OCI-LY7 (cell line): ENCODE data around the gene DPEP3. TPM values are rescaled to one million over a fixed set of nuclear protein-coding genes. Genes with fewer than 3 reads are reported as not detected.

Source experiments
- BruUV-seq: library from RNA; stranded (reverse); fragments of 400-500 nt; replicated peaks from 2 replicates; lab custom pipeline; 2021; lab: Mats Ljungman, UMichigan
- CTCF ChIA-PET: fragments of 300-600 bp; sonication (Branson Sonifier 250); formaldehyde crosslinking; loops from one replicate; lab custom pipeline; 2022; ENCODE audit warnings: antibody characterized with exemption; ENCODE audit not compliant: unreplicated experiment; lab: Charles Lee
- POLR2A ChIA-PET: fragments of 300-600 bp; sonication (Branson Sonifier 250); formaldehyde crosslinking; loops from one replicate; lab custom pipeline; 2022; ENCODE audit warnings: antibody characterized with exemption; lab: Charles Lee
- DNase-seq: peaks from one replicate; pipeline ENCODE4 v3.0.0-alpha.2; 2015; ENCODE audit warnings: low spot score
- H2AFZ ChIP-seq: fragments of 200-600 bp; sonication (generic), shearing (Covaris generic); 2 replicates; pipeline ENCODE4 v1.6.1; 2014; ENCODE audit warnings: mild to moderate bottlenecking, antibody characterized with exemption, low read length, moderate library complexity
- H3K27ac ChIP-seq: fragments of 200-600 bp; sonication (generic); 2 replicates; pipeline ENCODE4 v1.5.1; 2014; ENCODE audit warnings: mixed run types, low read depth, mild to moderate bottlenecking, moderate library complexity, low read length, inconsistent platforms; ENCODE audit not compliant: poor library complexity, severe bottlenecking
- H3K36me3 ChIP-seq: fragments of 200-600 bp; sonication (generic); 2 replicates; pipeline ENCODE4 v1.6.1; 2014; ENCODE audit warnings: mild to moderate bottlenecking, antibody characterized with exemption, low read length, moderate library complexity, mixed read lengths; ENCODE audit not compliant: insufficient read depth
- H3K4me1 ChIP-seq: fragments of 200-600 bp; sonication (generic); 2 replicates; pipeline ENCODE4 v1.5.1; 2014; ENCODE audit warnings: mild to moderate bottlenecking, low read length; ENCODE audit not compliant: insufficient read depth, poor library complexity, severe bottlenecking
- H3K4me2 ChIP-seq: fragments of 200-600 bp; sonication (generic); 2 replicates; pipeline ENCODE4 v1.6.1; 2014; ENCODE audit warnings: mild to moderate bottlenecking, low read length
- H3K4me3 ChIP-seq: fragments of 200-600 bp; sonication (generic); 2 replicates; pipeline ENCODE4 v1.5.1; 2014; ENCODE audit warnings: mild to moderate bottlenecking, low read depth, low read length; ENCODE audit not compliant: poor library complexity, severe bottlenecking
- H3K79me2 ChIP-seq: fragments of 200-600 bp; sonication (generic); 2 replicates; pipeline ENCODE4 v1.6.1; 2016; ENCODE audit warnings: low read depth, mild to moderate bottlenecking, low read length, moderate library complexity, mixed read lengths; ENCODE audit not compliant: insufficient read depth
- H3K9me2 ChIP-seq: fragments of 200-600 bp; sonication (generic); 2 replicates; pipeline ENCODE4 v1.6.1; 2016; ENCODE audit warnings: mild to moderate bottlenecking, low read length, mixed read lengths; ENCODE audit not compliant: insufficient read depth
- H3K9me3 ChIP-seq: fragments of 200-600 bp; sonication (generic); 2 replicates; pipeline ENCODE4 v1.6.1; 2014; ENCODE audit warnings: mild to moderate bottlenecking, mixed run types, low read length, mixed read lengths
- H4K20me1 ChIP-seq: fragments of 200-600 bp; sonication (generic); 2 replicates; pipeline ENCODE4 v1.6.1; 2014; ENCODE audit warnings: mild to moderate bottlenecking, antibody characterized with exemption, low read length, moderate library complexity, mixed read lengths; ENCODE audit not compliant: insufficient read depth
- CTCF ChIP-seq: fragments of 200-600 bp; sonication (generic); conservative IDR thresholded peaks from 2 replicates; pipeline ENCODE4 v1.5.1; 2014; ENCODE audit warnings: mild to moderate bottlenecking, antibody characterized with exemption, low read length, moderate library complexity, mixed read lengths
- EZH2phosphoT487 ChIP-seq: fragments of 200-600 bp; sonication (generic); IDR thresholded peaks from 2 replicates; pipeline ENCODE4 v1.6.1; 2018; ENCODE audit warnings: low read depth, borderline replicate concordance, mild to moderate bottlenecking, mixed run types, antibody characterized with exemption, low read length, moderate library complexity, mixed read lengths
- intact Hi-C: fragments of 100-400 bp; cut with micrococcal nuclease; formaldehyde crosslinking; loops from one replicate; pipeline ENCODE4 v1.10.0; 2022; ENCODE audit not compliant: unreplicated experiment
- total RNA-seq, 2 experiments: library from RNA; depleted of rRNA in 1 of 2; stranded (reverse); fragments of >200 nt in 1 of 2; shearing (Covaris generic) in 1 of 2; gene quantifications; 2 replicates each; pipeline ENCODE4 v1.2.3, GENCODE V29; 2014 to 2022

Gene DPEP3
- total RNA-seq, 2 experiments from 2014 or later: not detected

GRCh38 chr16:67957622-67958021 is 22.7 kb downstream of the DPEP3 start:
- no TSS peak for BruUV-seq
- H3K4me2 ChIP-seq: no peak overlapping the region
- no peak overlapping the region for H3K27ac ChIP-seq
- intact Hi-C loops: no loop called here
- no peaks in the 10 kb centered on the region for H3K9me3 ChIP-seq
- H3K4me3 ChIP-seq: no peak overlapping the region
- no peaks in the 10 kb centered on the region for H3K36me3 ChIP-seq
- ChIA-PET CTCF (no interaction called here), POLR2A (no interaction called here)
- H2AFZ ChIP-seq: no peak overlapping the region
- H3K79me2 ChIP-seq: no peaks in the 10 kb centered on the region
- TF ChIP-seq EZH2phosphoT487 (no peak), CTCF (no peak)
- DNase-seq: no peak
- H3K4me1 ChIP-seq: no peaks in the 10 kb centered on the region
- H4K20me1 ChIP-seq: no peaks in the 10 kb centered on the region
- no peaks in the 10 kb centered on the region for H3K9me2 ChIP-seq

GRCh38 chr16:67954421-67955196 is 25.7 kb downstream of the DPEP3 start:
- ChIA-PET POLR2A (no interaction called here), CTCF (no interaction called here)

More at GRCh38 chr16:67954421-67955196, 25.7 kb downstream of the DPEP3 start:
- H3K9me2 ChIP-seq: no peaks in the 10 kb centered on the region
- H2AFZ ChIP-seq: no peak overlapping the region
- H3K4me1 ChIP-seq: no peaks in the 10 kb centered on the region
- BruUV-seq: no TSS peak
- no peaks in the 10 kb centered on the region for H3K9me3 ChIP-seq
- no peaks in the 10 kb centered on the region for H3K79me2 ChIP-seq
- no peaks in the 10 kb centered on the region for H3K36me3 ChIP-seq
- no peaks in the 10 kb centered on the region for H4K20me1 ChIP-seq
- no peak overlapping the region for H3K4me3 ChIP-seq
- no peak overlapping the region for H3K27ac ChIP-seq
- no peak for TF ChIP-seq CTCF
- TF ChIP-seq EZH2phosphoT487: no peak
- H3K4me2 ChIP-seq: no peak overlapping the region
- no peak for DNase-seq
- intact Hi-C loops: no loop called here
